Trophoblast cell (in vitro differentiated cells and primary cell): ENCODE results near the gene GBF1.

Source experiments
- DNase-seq, 2 donors: peaks; one replicate each; pipeline ENCODE4 v3.0.0-alpha.2; 2016
- H2AFZ ChIP-seq: 2 replicates; pipeline ENCODE4 v1.6.1; 2013; ENCODE audit warnings: low read length, moderate library complexity, mild to moderate bottlenecking; ENCODE audit not compliant: insufficient read depth, poor library complexity
- H2AK5ac ChIP-seq: 2 replicates; pipeline ENCODE4 v1.6.1; 2013; ENCODE audit warnings: mild to moderate bottlenecking, low read length
- H2BK120ac ChIP-seq: 2 replicates; pipeline ENCODE4 v1.6.1; 2013; ENCODE audit warnings: low read length, mild to moderate bottlenecking, moderate library complexity; ENCODE audit not compliant: insufficient read depth, poor library complexity
- H2BK12ac ChIP-seq: 2 replicates; pipeline ENCODE4 v1.6.1; 2013; ENCODE audit warnings: mild to moderate bottlenecking, low read length, moderate library complexity
- H2BK5ac ChIP-seq: 2 replicates; pipeline ENCODE4 v1.6.1; 2013; ENCODE audit warnings: low read length, low read depth, moderate library complexity, mild to moderate bottlenecking; ENCODE audit not compliant: poor library complexity
- H3K14ac ChIP-seq: 2 replicates; pipeline ENCODE4 v1.6.1; 2013; ENCODE audit warnings: mild to moderate bottlenecking, low read length
- H3K18ac ChIP-seq: 2 replicates; pipeline ENCODE4 v1.6.1; 2013; ENCODE audit warnings: mild to moderate bottlenecking, low read length
- H3K23ac ChIP-seq: 2 replicates; pipeline ENCODE4 v1.6.1; 2013; ENCODE audit warnings: low read length
- H3K27ac ChIP-seq: 2 replicates; pipeline ENCODE4 v1.5.1; 2013; ENCODE audit warnings: low read depth, mild to moderate bottlenecking, inconsistent platforms, low read length, moderate library complexity
- H3K27me3 ChIP-seq: 2 replicates; pipeline ENCODE4 v1.6.1; 2013; ENCODE audit warnings: inconsistent platforms, mild to moderate bottlenecking, low read length, moderate library complexity; ENCODE audit not compliant: insufficient read depth
- H3K36me3 ChIP-seq, 2 experiments: 1 replicate in 1 of 2; 2 replicates in 1 of 2; pipeline ENCODE4 v1.6.1; 2013; ENCODE audit warnings: low read length in 2 of 2, mild to moderate bottlenecking in 2 of 2, moderate library complexity in 1 of 2; ENCODE audit not compliant: insufficient read depth in 2 of 2, control insufficient read depth in 1 of 2
- H3K4ac ChIP-seq: 2 replicates; pipeline ENCODE4 v1.6.1; 2013; ENCODE audit warnings: low read depth, mild to moderate bottlenecking, low read length, moderate library complexity
- H3K4me1 ChIP-seq, 2 experiments: 1 replicate in 1 of 2; 2 replicates in 1 of 2; pipeline ENCODE4 v1.6.1; 2013; ENCODE audit warnings: low read length in 2 of 2, mild to moderate bottlenecking in 2 of 2, moderate library complexity in 1 of 2; ENCODE audit not compliant: insufficient read depth in 2 of 2, control insufficient read depth in 1 of 2
- H3K4me2 ChIP-seq: 2 replicates; pipeline ENCODE4 v1.6.1; 2013; ENCODE audit warnings: inconsistent platforms, mild to moderate bottlenecking, low read length, moderate library complexity
- H3K4me3 ChIP-seq: 2 replicates; pipeline ENCODE4 v1.5.1; 2013; ENCODE audit warnings: mild to moderate bottlenecking, low read depth, low read length, inconsistent platforms
- H3K79me1 ChIP-seq: one replicate; pipeline ENCODE4 v1.6.1; 2013; ENCODE audit warnings: low read length
- H3K79me2 ChIP-seq: 2 replicates; pipeline ENCODE4 v1.6.1; 2013; ENCODE audit warnings: low read length, mild to moderate bottlenecking; ENCODE audit not compliant: control insufficient read depth, insufficient read depth, poor library complexity
- H3K9ac ChIP-seq: 2 replicates; pipeline ENCODE4 v1.6.1; 2013; ENCODE audit warnings: mild to moderate bottlenecking, low read length
- H3K9me3 ChIP-seq: 2 replicates; pipeline ENCODE4 v1.6.1; 2013; ENCODE audit warnings: low read depth, mild to moderate bottlenecking, control low read depth, inconsistent platforms, low read length; ENCODE audit not compliant: insufficient read depth
- H4K12ac ChIP-seq: 2 replicates; pipeline ENCODE4 v1.6.1; 2013; ENCODE audit warnings: low read depth, mild to moderate bottlenecking, low read length, moderate library complexity
- H4K8ac ChIP-seq: 2 replicates; pipeline ENCODE4 v1.6.1; 2013; ENCODE audit warnings: low read depth, mild to moderate bottlenecking, low read length, moderate library complexity
- H4K91ac ChIP-seq: one replicate; pipeline ENCODE4 v1.6.1; 2013; ENCODE audit warnings: low read depth, mild to moderate bottlenecking, low read length, moderate library complexity
- WGBS: extraction: QIAGEN DNeasy Blood & Tissue Kit; methylation state at CpG from one replicate; pipeline ENCODE4 v1.1.7; 2013; ENCODE audit warnings: missing lambda C conversion rate; ENCODE audit not compliant: insufficient read length, insufficient coverage; ENCODE audit errors: extremely low coverage; 5-methylcytosine and 5-hydroxymethylcytosine counted together

The GBF1 gene

DNA sequence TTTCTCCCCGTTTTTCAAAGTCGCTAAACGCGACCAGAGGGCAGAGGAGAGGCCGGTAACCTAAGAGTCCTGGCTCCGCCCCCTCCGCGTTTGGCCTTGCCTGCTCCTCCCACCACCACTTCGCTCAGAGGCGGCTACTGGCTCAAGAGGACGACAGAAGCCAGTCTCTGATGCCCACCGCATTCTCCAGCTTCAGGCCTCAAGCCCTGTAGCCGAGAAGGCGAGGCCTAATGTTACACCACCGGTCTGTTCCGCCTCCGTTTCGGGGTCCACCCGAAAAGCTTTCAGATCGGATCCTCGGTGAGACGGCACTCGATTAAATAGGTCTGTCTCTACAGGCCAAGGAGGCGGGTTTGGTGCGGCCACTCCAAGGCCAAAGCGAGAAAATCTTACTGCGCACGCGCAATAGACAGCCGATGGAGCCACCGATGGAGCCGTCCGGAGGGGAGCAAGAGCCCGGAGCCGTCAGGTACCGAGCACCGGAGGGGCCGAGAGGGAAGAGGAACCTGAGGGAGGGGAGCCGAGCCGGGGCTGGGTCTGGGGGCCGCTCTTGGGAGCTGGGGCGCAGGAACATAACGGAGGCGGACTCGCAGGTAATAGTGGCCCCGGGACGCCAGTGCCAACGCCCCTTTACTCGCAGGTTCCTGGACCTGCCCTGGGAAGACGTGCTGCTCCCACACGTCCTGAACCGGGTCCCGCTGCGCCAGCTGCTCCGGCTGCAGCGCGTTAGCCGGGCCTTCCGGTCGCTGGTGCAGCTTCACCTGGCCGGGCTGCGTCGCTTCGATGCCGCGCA is 175.6 kb downstream of the GBF1 start, which contains the start of gene FBXL15:
Gene FBXL15, plus strand, starts transcription at position 123 of the 793 bp plus-strand sequence. Its CDS starts 294 bp downstream, at position 417.
- H4K8ac ChIP-seq, result peak within 1 kb of the TSS; percentile 97

DNA sequence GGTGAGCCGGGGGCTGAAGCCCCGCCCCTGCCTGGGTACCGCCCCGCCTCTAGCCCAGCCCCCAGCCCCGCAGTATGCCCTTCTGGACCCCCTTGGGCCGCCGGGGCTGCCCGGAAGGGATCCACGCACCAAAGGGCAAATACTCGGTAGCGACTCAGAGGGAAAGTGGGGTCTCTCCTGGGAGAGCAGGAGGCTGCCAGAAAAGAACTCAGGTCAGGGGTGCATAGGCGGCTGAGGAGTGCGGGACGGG is 176.1 kb downstream of the GBF1 start:
- no peak overlapping the region for H3K18ac ChIP-seq
- no peak overlapping the region for H3K14ac ChIP-seq
- peaks cover 8% of the 10 kb centered on the region for H3K79me1 ChIP-seq
- H3K9me3 ChIP-seq, result no peaks in the 10 kb centered on the region
- H4K8ac ChIP-seq, result peak overlapping the region; percentile 97
- H2BK12ac ChIP-seq, result no peak overlapping the region
- peak overlapping the region; percentile 88 for H3K4me2 ChIP-seq
- H3K36me3 ChIP-seq, result peaks cover 17 to 24% of the 10 kb centered on the region in 2 experiments
- H3K79me2 ChIP-seq, result peaks cover 4% of the 10 kb centered on the region
- H3K4ac ChIP-seq, result no peak overlapping the region
- peaks cover 7% of the 10 kb centered on the region for H3K27me3 ChIP-seq
- peak overlapping the region; percentile 51 for H4K12ac ChIP-seq
- H3K4me1 ChIP-seq, result peaks cover 16 to 27% of the 10 kb centered on the region in 2 experiments
- peak overlapping the region; percentile 87 for H3K27ac ChIP-seq
- no CpG with 5 or more reads among the region's 14 CpGs for WGBS
- no peak overlapping the region for H2BK5ac ChIP-seq
- H4K91ac ChIP-seq, result peak overlapping the region; percentile 23
- H2AFZ ChIP-seq, result peak overlapping the region; percentile 38
- no peak overlapping the region for H3K23ac ChIP-seq
- H3K9ac ChIP-seq, result peak overlapping the region; percentile 24
- H3K4me3 ChIP-seq, result peak overlapping the region; percentile 75
- H2BK120ac ChIP-seq, result peak overlapping the region; percentile 5
- no peak for DNase-seq
- H2AK5ac ChIP-seq, result no peak overlapping the region

More for the DNA sequence above, 175.6 kb downstream of the GBF1 start, which contains the start of gene FBXL15:
- peak within 1 kb of the TSS; percentile 42 for H3K4ac ChIP-seq
- H2AFZ ChIP-seq, result peak within 1 kb of the TSS; percentile 87
- H3K36me3 ChIP-seq, result peaks cover 17 to 24% of the 10 kb centered on the region in 2 experiments
- peak within 1 kb of the TSS; percentile 92 for H4K91ac ChIP-seq
- peaks cover 8% of the 10 kb centered on the region for H3K79me1 ChIP-seq
- no peak within 1 kb of the TSS for H3K23ac ChIP-seq
- peak within 1 kb of the TSS; percentile 92 for H2BK120ac ChIP-seq
- peak within 1 kb of the TSS; percentile 80 for H3K4me3 ChIP-seq
- H3K14ac ChIP-seq, result peak within 1 kb of the TSS; percentile 95
- peak within 1 kb of the TSS; percentile 90 for H2BK5ac ChIP-seq
- H3K79me2 ChIP-seq, result peaks cover 4% of the 10 kb centered on the region
- peak within 1 kb of the TSS; percentile 96 for H3K18ac ChIP-seq
- peaks cover 7% of the 10 kb centered on the region for H3K27me3 ChIP-seq
- peak within 1 kb of the TSS; percentile 81 for H4K12ac ChIP-seq
- peak; percentile 93 to 99 for DNase-seq
- peak within 1 kb of the TSS; percentile 87 for H3K27ac ChIP-seq
- H2AK5ac ChIP-seq, result no peak within 1 kb of the TSS
- H3K9me3 ChIP-seq, result no peaks in the 10 kb centered on the region
- WGBS, result no CpG with 5 or more reads among the region's 66 CpGs
- H3K4me2 ChIP-seq, result peak within 1 kb of the TSS; percentile 88
- H3K4me1 ChIP-seq, result peaks cover 16 to 27% of the 10 kb centered on the region in 2 experiments
- peak within 1 kb of the TSS; percentile 79 for H3K9ac ChIP-seq
- peak within 1 kb of the TSS; percentile 54 for H2BK12ac ChIP-seq

DNA sequence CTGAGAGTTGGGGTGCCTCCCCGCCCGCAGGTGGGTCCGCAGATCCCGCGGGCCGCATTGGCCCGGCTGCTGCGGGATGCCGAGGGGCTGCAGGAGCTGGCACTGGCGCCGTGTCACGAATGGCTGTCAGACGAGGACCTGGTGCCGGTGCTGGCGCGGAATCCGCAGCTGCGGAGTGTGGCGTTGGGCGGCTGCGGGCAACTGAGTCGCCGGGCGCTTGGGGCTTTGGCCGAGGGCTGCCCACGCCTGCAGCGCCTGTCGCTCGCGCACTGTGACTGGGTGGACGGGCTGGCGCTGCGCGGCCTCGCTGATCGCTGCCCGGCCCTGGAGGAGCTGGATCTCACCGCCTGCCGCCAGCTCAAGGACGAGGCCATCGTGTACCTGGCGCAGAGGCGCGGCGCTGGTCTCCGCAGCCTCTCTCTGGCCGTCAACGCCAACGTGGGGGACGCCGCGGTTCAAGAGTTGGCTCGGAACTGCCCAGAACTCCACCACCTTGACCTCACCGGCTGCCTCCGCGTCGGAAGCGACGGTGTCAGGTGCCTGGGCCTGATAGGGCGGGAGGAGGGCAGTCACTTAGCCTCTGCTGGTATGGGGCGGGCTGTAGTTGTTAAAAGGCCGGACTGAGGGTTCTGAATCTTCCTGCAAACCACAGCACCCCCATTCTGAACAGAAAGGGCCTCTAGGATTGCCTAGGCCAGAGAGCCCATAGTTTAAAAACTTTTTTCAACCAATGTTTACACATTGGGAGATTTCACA is 176.6 kb downstream of the GBF1 start:
- peak overlapping the region; percentile 48 for H3K14ac ChIP-seq
- H3K9me3 ChIP-seq, result no peaks in the 10 kb centered on the region
- H3K79me1 ChIP-seq, result peaks cover 8% of the 10 kb centered on the region
- peak overlapping the region; percentile 87 for H3K27ac ChIP-seq
- H3K4me3 ChIP-seq, result peak overlapping the region; percentile 75
- no peak overlapping the region for H2BK5ac ChIP-seq
- peak overlapping the region; percentile 10 for H3K18ac ChIP-seq
- peaks cover 16 to 27% of the 10 kb centered on the region in 2 experiments for H3K4me1 ChIP-seq
- WGBS, result no CpG with 5 or more reads among the region's 62 CpGs
- peak overlapping the region; percentile 32 for H2AK5ac ChIP-seq
- H3K9ac ChIP-seq, result peak overlapping the region; percentile 55
- peak overlapping the region; percentile 23 for H4K91ac ChIP-seq
- H3K79me2 ChIP-seq, result peaks cover 4% of the 10 kb centered on the region
- no peak overlapping the region for H3K23ac ChIP-seq
- H3K27me3 ChIP-seq, result peaks cover 7% of the 10 kb centered on the region
- peak overlapping the region; percentile 97 for H4K8ac ChIP-seq
- peak overlapping the region; percentile 56 for H4K12ac ChIP-seq
- DNase-seq, result peak; percentile 66
- H3K4ac ChIP-seq, result no peak overlapping the region
- H3K36me3 ChIP-seq, result peaks cover 17 to 24% of the 10 kb centered on the region in 2 experiments
- H2BK12ac ChIP-seq, result no peak overlapping the region
- H2AFZ ChIP-seq, result peak overlapping the region; percentile 38
- H3K4me2 ChIP-seq, result peak overlapping the region; percentile 88
- peak overlapping the region; percentile 5 for H2BK120ac ChIP-seq

DNA sequence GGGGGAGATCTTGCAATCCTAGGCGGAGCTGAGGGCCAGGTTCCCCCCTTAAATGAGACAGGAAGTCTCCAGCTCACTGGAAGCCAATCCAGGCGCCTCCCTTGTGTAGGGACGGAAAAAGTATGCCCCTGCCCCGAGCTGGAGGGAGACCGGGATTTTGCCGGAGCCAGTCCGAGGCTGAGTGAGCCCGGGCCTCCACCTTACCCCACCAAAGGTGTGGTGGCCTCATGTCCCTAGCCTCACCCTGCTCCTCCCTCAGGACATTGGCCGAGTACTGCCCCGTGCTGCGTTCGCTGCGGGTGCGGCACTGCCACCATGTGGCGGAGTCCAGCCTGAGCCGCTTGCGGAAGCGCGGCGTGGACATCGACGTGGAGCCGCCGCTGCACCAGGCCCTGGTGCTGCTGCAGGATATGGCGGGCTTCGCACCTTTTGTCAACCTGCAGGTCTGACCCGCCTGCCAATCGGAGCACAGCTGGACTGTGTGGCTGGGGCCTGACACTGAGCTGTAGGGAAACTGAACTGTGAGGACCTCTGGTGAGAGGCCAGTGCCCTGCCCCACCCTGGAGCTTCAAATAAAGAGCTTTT is 177.3 kb downstream of the GBF1 start:
- Histone ChIP-seq H3K14ac (no peak overlapping the region), H2BK120ac (no peak overlapping the region), H4K91ac (no peak overlapping the region), H3K23ac (no peak overlapping the region), H3K4ac (no peak overlapping the region), H3K27ac (no peak overlapping the region), H2BK5ac (no peak overlapping the region), H2AK5ac (no peak overlapping the region), H2AFZ (no peak overlapping the region), H4K12ac (peak overlapping the region; percentile 26), H4K8ac (no peak overlapping the region), H3K9ac (no peak overlapping the region), H3K18ac (no peak overlapping the region), H3K79me2 (peaks cover 4% of the 10 kb centered on the region), H3K4me3 (no peak overlapping the region), H3K79me1 (peaks cover 8% of the 10 kb centered on the region), H3K27me3 (peaks cover 7% of the 10 kb centered on the region), H3K4me1 (peaks cover 16 to 27% of the 10 kb centered on the region in 2 experiments), H3K36me3 (peaks cover 17 to 24% of the 10 kb centered on the region in 2 experiments), H3K9me3 (no peaks in the 10 kb centered on the region), H2BK12ac (no peak overlapping the region), H3K4me2 (peak overlapping the region; percentile 88)
- DNase-seq, result peak; percentile 90 to 93
- WGBS, result no CpG with 5 or more reads among the region's 28 CpGs
